Fibroblast of skin of left quadriceps (primary cell): ENCODE measurements around the gene SLC46A1.
"Not testable (repeated sequence)": the region's sequence is repeated elsewhere in the genome, so short reads cannot be mapped to it uniquely, and the experiment has no call there.

Source experiments
- DNase-seq, 2 experiments: peaks; one replicate each; pipeline ENCODE4 v3.0.0-alpha.2; 2013; ENCODE audit warnings: low read depth in 2 of 2

The SLC46A1 gene

GRCh38 chr17:28405632-28406472, at the start of gene SLC46A1:
Gene SLC46A1, minus strand, starts transcription at chr17:28406212. Its CDS starts 98 bp downstream, at chr17:28406114.
- no peak for DNase-seq

DNA sequence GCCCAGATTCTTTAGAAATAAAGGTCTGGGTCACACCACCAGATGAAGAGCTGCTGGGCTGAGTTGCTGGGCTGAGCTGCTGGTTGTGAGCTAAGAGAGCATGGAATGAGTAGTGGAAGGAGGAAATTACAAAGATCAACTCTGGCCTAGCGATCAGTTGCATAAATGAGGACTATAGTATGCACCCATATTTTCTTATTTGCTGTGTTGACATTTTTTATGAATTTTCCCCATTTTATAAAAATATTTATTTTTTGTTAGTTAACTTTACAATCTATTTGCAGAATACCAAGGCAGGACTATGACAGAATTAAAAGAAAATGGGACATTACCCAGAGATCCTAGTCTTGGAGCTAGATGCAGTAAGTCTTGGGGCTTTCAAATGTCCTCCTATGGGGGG, 43.8 kb upstream of the SLC46A1 start:
- no peak for DNase-seq

GRCh38 chr17:28447396-28447760, 41.4 kb upstream of the SLC46A1 start:
- no peak for DNase-seq

GRCh38 chr17:28446716-28447395, 40.8 kb upstream of the SLC46A1 start:
- DNase-seq, result no peak

DNA sequence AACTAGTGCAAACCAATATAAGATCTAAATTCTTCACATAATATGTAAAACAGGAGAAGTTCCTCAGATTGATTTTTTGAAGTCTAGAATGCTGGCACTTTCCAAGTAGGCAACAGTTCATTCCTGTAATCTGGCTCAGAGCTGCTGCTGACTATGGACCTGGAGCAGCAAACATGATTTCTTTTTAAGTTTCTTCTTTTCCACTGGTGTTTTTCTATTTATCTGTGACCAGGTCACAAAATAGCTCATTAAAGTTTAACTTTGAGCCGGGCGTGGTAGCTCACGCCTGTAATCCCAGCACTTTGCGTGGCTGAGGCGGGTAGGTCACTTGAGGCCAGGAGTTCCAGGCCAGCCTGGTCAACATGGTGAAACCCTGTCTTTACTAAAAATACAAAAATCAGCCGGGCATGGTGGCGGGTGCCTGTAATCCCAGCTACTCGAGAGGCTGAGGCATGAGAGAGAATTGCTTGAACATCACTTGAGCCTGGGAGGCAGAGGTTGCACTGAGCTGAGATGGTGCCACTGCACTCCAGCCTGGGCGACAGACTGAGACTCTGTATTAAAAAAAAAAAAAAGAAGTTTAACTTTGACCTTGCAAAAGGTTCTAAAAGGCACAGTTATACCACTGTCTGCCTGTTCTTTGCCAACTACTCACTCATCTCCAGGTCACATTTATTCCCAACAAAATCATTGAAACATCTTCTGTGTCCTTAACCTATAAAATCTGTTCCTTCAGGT, 38.1 kb upstream of the SLC46A1 start:
- no peak for DNase-seq

GRCh38 chr17:28434326-28434725, 28.3 kb upstream of the SLC46A1 start:
- not testable (repeated sequence) for DNase-seq

DNA sequence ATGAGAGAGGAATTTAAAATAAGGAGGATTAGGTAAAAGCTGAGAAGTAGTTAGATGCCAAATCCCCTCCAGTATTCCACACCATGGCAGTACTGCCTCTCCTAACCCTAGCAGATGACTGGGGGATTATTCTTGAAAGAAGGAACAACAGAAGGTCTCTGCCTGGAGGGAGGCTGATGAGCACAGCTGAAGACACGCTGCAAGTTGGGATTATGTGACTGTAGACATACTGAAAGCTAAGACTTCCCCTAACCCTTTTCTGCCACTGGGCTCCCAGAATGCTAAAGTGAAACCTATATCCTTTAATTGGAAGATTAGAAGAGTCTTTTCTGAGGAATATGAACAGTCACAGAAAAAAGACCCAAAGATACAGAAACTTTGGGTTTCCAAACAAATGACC, 27.7 kb upstream of the SLC46A1 start:
- no peak for DNase-seq

GRCh38 chr17:28427982-28428381, 22.0 kb upstream of the SLC46A1 start:
- DNase-seq, result not testable (repeated sequence)

DNA sequence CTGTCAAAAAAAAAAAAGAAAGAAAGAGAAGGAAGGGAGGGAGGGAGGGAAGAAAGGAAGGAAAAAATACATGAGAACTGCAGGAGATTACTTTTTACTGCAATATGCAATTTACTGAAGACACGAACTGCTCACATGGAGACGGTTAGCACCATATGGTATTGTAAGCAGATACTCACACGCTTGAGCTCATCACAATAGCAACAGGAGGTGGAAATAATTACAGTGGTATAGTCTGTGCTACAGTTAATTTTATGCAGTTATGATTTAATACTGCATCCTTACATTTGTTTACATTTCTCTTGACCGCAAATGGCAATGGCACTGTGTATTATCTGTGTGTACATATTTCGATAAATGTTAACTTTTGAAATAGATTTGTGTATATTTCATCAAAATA, 21.4 kb upstream of the SLC46A1 start:
- peak; percentile 19 to 25 for DNase-seq

- DNase-seq, result no peak
These were observed 20.1 kb upstream of the SLC46A1 start for GRCh38 chr17:28426081-28426519.

- DNase-seq, result no peak
These were observed 19.2 kb upstream of the SLC46A1 start for GRCh38 chr17:28425206-28425605.

DNA sequence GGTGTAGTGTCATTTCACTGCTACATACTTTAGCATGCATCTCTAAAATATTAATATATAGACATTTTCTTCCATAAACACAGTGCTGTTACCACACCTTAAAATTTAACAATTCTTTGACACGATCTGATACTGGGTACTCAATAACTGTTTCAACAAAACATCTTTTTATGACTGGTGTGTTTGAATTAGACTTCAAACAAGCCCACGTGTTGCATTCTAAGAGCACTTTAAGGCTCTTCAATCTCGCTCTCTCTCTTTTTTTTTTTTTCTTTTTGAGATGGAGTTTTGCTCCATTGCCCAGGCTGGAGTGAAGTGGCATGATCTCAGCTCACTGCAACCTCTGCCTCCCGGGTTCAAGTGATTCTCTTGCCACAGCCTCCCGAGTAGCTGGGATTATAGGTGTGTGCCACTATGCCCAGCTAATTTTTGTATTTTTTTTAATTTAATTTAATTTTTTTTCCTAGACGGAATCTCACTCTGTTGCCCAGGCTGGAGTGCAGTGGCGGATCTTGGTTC, 15.8 kb upstream of the SLC46A1 start:
- DNase-seq, result no peak

- DNase-seq, result peak in 1 of 2 experiments; percentile 15
These were observed 10.8 kb upstream of the SLC46A1 start for GRCh38 chr17:28416703-28417311.

DNA sequence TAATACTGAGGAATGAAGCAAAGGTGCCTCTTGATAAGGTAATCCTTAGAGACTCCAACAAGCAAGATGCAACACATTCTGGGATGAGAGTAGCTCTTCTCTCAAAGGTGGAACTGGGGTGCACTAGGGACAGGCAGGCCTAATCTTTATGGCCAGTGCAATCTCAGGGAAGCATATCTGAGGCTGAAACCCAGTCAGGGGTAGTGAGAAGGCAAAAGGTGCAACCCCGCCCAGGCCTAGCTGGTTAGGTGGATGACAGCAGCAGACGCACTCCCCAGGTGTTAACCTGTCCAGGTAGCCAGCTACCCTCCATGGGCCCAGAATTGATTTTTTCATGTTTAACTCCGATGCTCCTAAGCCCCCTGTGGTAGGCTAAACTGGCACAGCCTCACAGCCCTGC, 9.9 kb upstream of the SLC46A1 start:
- no peak for DNase-seq

- DNase-seq, result no peak
These were observed 7.8 kb upstream of the SLC46A1 start for GRCh38 chr17:28413804-28414203.

GRCh38 chr17:28412099-28412498, 6.1 kb upstream of the SLC46A1 start:
- no peak for DNase-seq

DNA sequence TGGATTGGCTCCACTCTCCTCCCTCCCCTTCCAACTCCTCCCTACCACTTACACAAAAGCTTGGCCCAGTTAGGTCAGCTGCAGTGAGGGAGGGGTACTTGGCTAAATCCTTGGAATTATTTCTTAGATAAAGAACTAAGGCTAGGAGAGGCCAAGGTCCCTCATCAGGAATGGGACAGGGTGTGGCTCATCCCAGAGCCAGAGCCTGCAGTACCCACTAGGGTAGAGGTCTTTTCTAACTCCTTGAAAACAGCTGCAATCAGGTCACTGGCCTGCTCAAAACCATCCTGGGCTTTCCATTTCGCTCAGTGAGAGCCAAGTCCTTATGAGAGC, 1.9 kb upstream of the SLC46A1 start:
- DNase-seq, result no peak

DNA sequence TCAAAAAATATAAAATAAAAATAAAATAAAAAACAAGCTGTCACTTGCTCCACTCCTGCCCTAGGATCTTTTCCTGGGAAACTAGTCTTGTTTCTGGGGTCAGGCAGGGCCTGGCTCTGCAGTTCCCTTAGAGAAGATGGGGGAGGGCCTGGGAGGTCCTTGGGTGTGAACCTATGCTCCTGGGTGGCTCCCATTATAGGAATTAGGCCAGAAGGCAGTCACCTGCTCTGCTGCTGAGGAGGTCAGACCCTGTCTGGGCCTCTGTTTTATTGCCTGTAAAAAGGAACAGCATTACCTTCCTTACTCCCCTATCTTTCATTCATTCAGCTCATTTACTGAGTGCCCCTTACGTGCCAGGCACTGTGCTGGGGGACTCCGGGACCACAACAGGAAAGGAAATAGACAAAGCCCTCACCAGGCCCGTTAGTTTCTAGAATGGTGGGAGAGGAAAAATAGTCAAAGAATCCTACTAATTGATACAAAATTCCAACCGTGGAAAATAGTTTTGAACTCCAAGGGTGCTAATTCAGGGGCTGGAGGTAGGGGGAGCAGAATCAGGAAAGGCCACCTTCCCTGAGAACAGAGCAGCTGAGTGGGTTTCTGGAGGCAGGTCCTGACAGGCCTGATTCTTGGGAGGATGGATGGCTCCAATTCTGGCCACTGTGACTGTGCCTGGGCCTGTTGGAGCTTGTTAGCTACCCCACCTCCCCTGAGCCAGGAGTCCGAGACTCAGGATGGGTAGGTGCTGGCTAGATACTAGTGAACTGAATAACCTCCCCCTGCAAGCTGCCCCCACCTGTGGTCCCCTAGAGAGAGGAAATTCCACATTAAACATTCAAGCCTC, 1.3 kb upstream of the SLC46A1 start:
- no peak for DNase-seq

- no peak for DNase-seq
These were observed 432 bp upstream of the SLC46A1 start for GRCh38 chr17:28406473-28406814.

DNA sequence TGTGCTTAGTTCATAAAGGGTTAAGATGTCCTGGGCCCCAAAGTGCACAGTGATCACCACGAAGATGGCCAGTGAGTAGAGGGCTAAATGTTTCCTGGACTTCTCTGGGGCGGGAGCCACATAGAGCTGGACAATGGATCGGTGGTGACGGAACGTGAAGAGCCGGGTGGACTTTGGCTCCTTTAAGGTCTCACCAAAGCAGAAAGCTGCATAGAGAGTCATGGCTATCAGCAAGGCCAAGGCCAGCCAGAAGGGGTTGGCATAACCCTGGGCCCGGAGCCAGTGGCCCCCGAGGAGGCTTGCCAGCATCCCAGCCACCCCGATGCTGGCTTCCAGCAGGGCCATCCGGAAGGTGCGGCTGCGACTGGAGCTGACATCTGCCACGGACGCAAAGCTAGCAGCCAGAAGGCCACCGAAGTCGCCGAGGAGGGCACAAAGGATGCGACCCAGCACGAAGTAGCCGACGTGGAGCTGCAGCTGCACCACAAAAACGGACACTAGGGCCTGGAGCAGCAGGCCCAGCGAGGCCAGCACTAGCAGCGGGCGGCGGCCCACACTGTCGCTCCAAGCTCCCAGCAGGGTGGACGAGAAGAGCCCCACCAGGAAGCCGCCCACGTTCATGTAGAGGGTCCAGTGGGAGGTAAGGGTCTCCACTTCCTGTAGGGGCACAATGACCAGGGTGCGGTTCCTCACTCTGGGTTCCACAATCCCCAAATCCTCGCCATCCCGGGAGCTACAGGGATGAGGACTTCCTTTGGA, 1.0 kb downstream of the SLC46A1 start:
- no peak for DNase-seq

- DNase-seq, result no peak
These were observed 1.6 kb downstream of the SLC46A1 start for GRCh38 chr17:28404461-28404811.
